ENCODE results near the gene AK5.

Gene AK5

GRCh38 chr1:77438236-77438913 is 156.6 kb downstream of the AK5 start:
- H4K20me1 ChIP-seq (ENCODE audit: low read depth, low read length), result no peaks in the 10 kb centered on the region
- no peaks in the 10 kb centered on the region for H3K79me2 ChIP-seq (ENCODE audit: insufficient read depth, low read length)
- H3F3A ChIP-seq (ENCODE audit: insufficient read depth), result no peaks in the 10 kb centered on the region
- no peaks in the 10 kb centered on the region for H3K36me3 ChIP-seq (ENCODE audit: low read length)
- TF ChIP-seq CTCF (IDR thresholded peaks at IDR 0.05; ENCODE audit: insufficient read depth, low read length, poor library complexity, severe bottlenecking) (no peak), EZH2phosphoT487 (conservative IDR thresholded peaks at IDR 0.05; ENCODE audit: low read length) (no peak)
- no peak overlapping the region for H3K4me2 ChIP-seq (ENCODE audit: low read depth, low read length, poor library complexity, severe bottlenecking)
- H3K4me3 ChIP-seq (ENCODE audit: insufficient read depth, low read length, poor library complexity, severe bottlenecking), result no peak overlapping the region
- no peak overlapping the region for H3K27ac ChIP-seq (ENCODE audit: low read depth, low read length)
- H3K27me3 ChIP-seq (ENCODE audit: low read length), result no peaks in the 10 kb centered on the region; the same call in 1 of the 2 replicates
- H3K9me2 ChIP-seq (replicated peaks; ENCODE audit: insufficient read depth, low read length), result no peaks in the 10 kb centered on the region
- H3K9me3 ChIP-seq (ENCODE audit: insufficient read depth, low read length), result no peaks in the 10 kb centered on the region
- no peak overlapping the region for H2AFZ ChIP-seq (ENCODE audit: low read depth, low read length, severe bottlenecking)
- no peak overlapping the region for H3K9ac ChIP-seq (ENCODE audit: low read length)

- no peak overlapping the region for H3K9ac ChIP-seq (ENCODE audit: low read length)
- no peaks in the 10 kb centered on the region for H3K9me3 ChIP-seq (ENCODE audit: insufficient read depth, low read length)
- TF ChIP-seq CTCF (IDR thresholded peaks at IDR 0.05; ENCODE audit: insufficient read depth, low read length, poor library complexity, severe bottlenecking), result no peak
- no peak for TF ChIP-seq EZH2phosphoT487 (conservative IDR thresholded peaks at IDR 0.05; ENCODE audit: low read length)
- H3F3A ChIP-seq (ENCODE audit: insufficient read depth), result no peaks in the 10 kb centered on the region
- no peak overlapping the region for H3K4me3 ChIP-seq (ENCODE audit: insufficient read depth, low read length, poor library complexity, severe bottlenecking)
- H3K36me3 ChIP-seq (ENCODE audit: low read length), result no peaks in the 10 kb centered on the region
- no peaks in the 10 kb centered on the region for H3K79me2 ChIP-seq (ENCODE audit: insufficient read depth, low read length)
- H3K9me2 ChIP-seq (replicated peaks; ENCODE audit: insufficient read depth, low read length), result no peaks in the 10 kb centered on the region
- H3K27me3 ChIP-seq (ENCODE audit: low read length), result no peaks in the 10 kb centered on the region
- no peak overlapping the region for H2AFZ ChIP-seq (ENCODE audit: low read depth, low read length, severe bottlenecking)
- H3K27ac ChIP-seq (ENCODE audit: low read depth, low read length), result no peak overlapping the region
- H4K20me1 ChIP-seq (ENCODE audit: low read depth, low read length), result no peaks in the 10 kb centered on the region
- no peak overlapping the region for H3K4me2 ChIP-seq (ENCODE audit: low read depth, low read length, poor library complexity, severe bottlenecking)
Observed at GRCh38 chr1:77446841-77447555, 165.2 kb downstream of the AK5 start.

- no peak overlapping the region for H3K4me2 ChIP-seq (ENCODE audit: low read depth, low read length, poor library complexity, severe bottlenecking)
- TF ChIP-seq CTCF (IDR thresholded peaks at IDR 0.05; ENCODE audit: insufficient read depth, low read length, poor library complexity, severe bottlenecking) (no peak), EZH2phosphoT487 (conservative IDR thresholded peaks at IDR 0.05; ENCODE audit: low read length) (no peak)
Observed at GRCh38 chr1:77447669-77448068, 165.8 kb downstream of the AK5 start.

More at GRCh38 chr1:77447669-77448068, 165.8 kb downstream of the AK5 start:
- Histone ChIP-seq H3K4me3 (ENCODE audit: insufficient read depth, low read length, poor library complexity, severe bottlenecking) (no peak overlapping the region), H3K27me3 (ENCODE audit: low read length) (no peaks in the 10 kb centered on the region), H3K9me3 (ENCODE audit: insufficient read depth, low read length) (no peaks in the 10 kb centered on the region), H3K36me3 (ENCODE audit: low read length) (no peaks in the 10 kb centered on the region), H3K79me2 (ENCODE audit: insufficient read depth, low read length) (no peaks in the 10 kb centered on the region), H3K9ac (ENCODE audit: low read length) (no peak overlapping the region), H4K20me1 (ENCODE audit: low read depth, low read length) (no peaks in the 10 kb centered on the region), H2AFZ (ENCODE audit: low read depth, low read length, severe bottlenecking) (no peak overlapping the region), H3K27ac (ENCODE audit: low read depth, low read length) (no peak overlapping the region), H3F3A (ENCODE audit: insufficient read depth) (no peaks in the 10 kb centered on the region), H3K9me2 (replicated peaks; ENCODE audit: insufficient read depth, low read length) (no peaks in the 10 kb centered on the region)
